GM23338 (cell line): ENCODE measurements around the gene CS.

Experiments used
- CTCF ChIP-seq, 2 experiments: fragments of 200-600 bp in 1 of 2; sonication (generic) in 1 of 2; conservative IDR thresholded peaks; 2 replicates each; pipeline versions ENCODE4 v1.5.1 to v1.6.1; 2016 to 2017; ENCODE audit warnings: antibody characterized with exemption in 2 of 2, low read depth in 2 of 2, mild to moderate bottlenecking in 2 of 2, moderate library complexity in 1 of 2
- EZH2phosphoT487 ChIP-seq: fragments of 200-600 bp; sonication (generic); IDR thresholded peaks from one replicate; pipeline ENCODE4 v1.8.1; 2018; ENCODE audit warnings: antibody characterized with exemption; ENCODE audit not compliant: unreplicated experiment
- REST ChIP-seq: IDR thresholded peaks from one replicate; pipeline ENCODE4 v1.6.1; 2018; ENCODE audit warnings: antibody characterized with exemption; ENCODE audit not compliant: unreplicated experiment

GRCh38 chr12:56242986-56243385 lies 57.1 kb downstream of the CS start:
- TF ChIP-seq CTCF (conservative IDR thresholded peaks at IDR 0.05; ENCODE audit: low read depth in 2 of 2) (no peak), EZH2phosphoT487 (no peak), REST (no peak)
